ENCODE results near the gene GNGT2.

- TF ChIP-seq CTCF (conservative IDR thresholded peaks at IDR 0.05) (no peak), EZH2 (IDR thresholded peaks at IDR 0.05; ENCODE audit: low read depth) (no peak)
These were observed 54.1 kb downstream of the GNGT2 start for GRCh38 chr17:49156256-49156655.

Data from PC-9 (cell line).